ENCODE measurements around the gene EDAR.

DNA sequence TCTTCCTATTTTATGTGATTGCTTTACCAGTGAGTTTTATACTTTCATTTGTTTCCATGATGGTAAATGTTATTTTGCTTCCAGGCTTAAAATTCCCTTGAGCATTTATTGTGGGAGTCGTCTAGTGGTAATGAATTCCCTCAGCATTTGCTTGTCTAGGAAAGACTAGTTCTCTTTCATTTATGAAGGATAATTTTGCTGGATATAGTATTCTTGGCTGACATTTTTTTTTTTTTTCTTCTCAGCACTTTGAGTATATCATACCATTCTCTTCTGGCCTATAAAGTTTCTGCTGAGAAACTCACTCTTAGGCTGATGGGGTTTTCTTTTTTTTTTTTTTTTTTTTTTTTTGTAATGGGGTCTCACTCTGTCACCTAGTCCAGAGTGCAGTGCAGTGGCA lies 99.1 kb downstream of the EDAR start:
- TF ChIP-seq, protein P1, sequence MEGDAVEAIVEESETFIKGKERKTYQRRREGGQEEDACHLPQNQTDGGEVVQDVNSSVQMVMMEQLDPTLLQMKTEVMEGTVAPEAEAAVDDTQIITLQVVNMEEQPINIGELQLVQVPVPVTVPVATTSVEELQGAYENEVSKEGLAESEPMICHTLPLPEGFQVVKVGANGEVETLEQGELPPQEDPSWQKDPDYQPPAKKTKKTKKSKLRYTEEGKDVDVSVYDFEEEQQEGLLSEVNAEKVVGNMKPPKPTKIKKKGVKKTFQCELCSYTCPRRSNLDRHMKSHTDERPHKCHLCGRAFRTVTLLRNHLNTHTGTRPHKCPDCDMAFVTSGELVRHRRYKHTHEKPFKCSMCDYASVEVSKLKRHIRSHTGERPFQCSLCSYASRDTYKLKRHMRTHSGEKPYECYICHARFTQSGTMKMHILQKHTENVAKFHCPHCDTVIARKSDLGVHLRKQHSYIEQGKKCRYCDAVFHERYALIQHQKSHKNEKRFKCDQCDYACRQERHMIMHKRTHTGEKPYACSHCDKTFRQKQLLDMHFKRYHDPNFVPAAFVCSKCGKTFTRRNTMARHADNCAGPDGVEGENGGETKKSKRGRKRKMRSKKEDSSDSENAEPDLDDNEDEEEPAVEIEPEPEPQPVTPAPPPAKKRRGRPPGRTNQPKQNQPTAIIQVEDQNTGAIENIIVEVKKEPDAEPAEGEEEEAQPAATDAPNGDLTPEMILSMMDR (IDR thresholded peaks at IDR 0.05; ENCODE audit: low read length), result no peak
- no peak for TF ChIP-seq EZH2 (IDR thresholded peaks at IDR 0.05; ENCODE audit: borderline replicate concordance, low read length)
